ENCODE measurements around the gene CEP57L1. TPM values are rescaled to one million over a fixed set of nuclear protein-coding genes. Genes with fewer than 3 reads are reported as not detected.

CEP57L1 gene
- polyA plus RNA-seq, 3 donors, result 3.4 to 5.2 (median 3.9) TPM

GRCh38 chr6:109050447-109051102, 44.7 kb upstream of the CEP57L1 start:
- TF ChIP-seq CTCF (IDR thresholded peaks at IDR 0.05), result no peak
- Histone ChIP-seq H4K20me1 (ENCODE audit: insufficient read depth, low read length) (peaks cover 3% of the 10 kb centered on the region), H3K9me3 (replicated peaks in 1 of 2; ENCODE audit: control insufficient read depth in 1 of 2, insufficient read depth in 1 of 2, low read length in 2 of 2) (no peaks in the 10 kb centered on the region), H3K79me2 (ENCODE audit: insufficient read depth, low read length) (peaks cover 6% of the 10 kb centered on the region), H3K4me3 (replicated peaks in 1 of 3; ENCODE audit: low read depth in 2 of 3, low read length in 3 of 3) (no peak overlapping the region), H2AFZ (ENCODE audit: insufficient read depth, low read depth, low read length, poor library complexity, severe bottlenecking) (no peak overlapping the region), H3K4me2 (replicated peaks; ENCODE audit: extremely low read depth, low read length, poor library complexity, severe bottlenecking) (no peak overlapping the region), H3K36me3 (replicated peaks in 1 of 2; ENCODE audit: control insufficient read depth in 1 of 2, insufficient read depth in 2 of 2, low read length in 2 of 2) (no peaks in the 10 kb centered on the region), H3K27me3 (ENCODE audit: control insufficient read depth in 2 of 2, insufficient read depth in 2 of 2, low read length in 2 of 2) (no peaks in the 10 kb centered on the region), H3K4me1 (ENCODE audit: control insufficient read depth in 1 of 2, insufficient read depth in 2 of 2, low read length in 2 of 2) (peaks cover 0 to 22% of the 10 kb centered on the region in 2 donors), H3K27ac (ENCODE audit: low read depth in 1 of 2, low read length in 2 of 2) (no peak overlapping the region), H3K9ac (ENCODE audit: insufficient read depth, low read length, poor library complexity, severe bottlenecking) (no peak overlapping the region)
- no CpG with 5 or more reads among the region's 1 CpG for WGBS (ENCODE audit: insufficient coverage)
- Mint-ChIP-seq H3K9me3 (peaks cover 0 to 4% (median 2%) of the 10 kb centered on the region in 7 donors), H3K27ac (no peak overlapping the region), H3K4me1 (peaks cover 18% of the 10 kb centered on the region), H3K27me3 (ENCODE audit: low read depth in 3 of 3) (peaks cover 0 to 2% (median 0%) of the 10 kb centered on the region in 3 donors), H3K36me3 (peaks cover 4 to 7% of the 10 kb centered on the region in 2 donors), H3K4me3 (no peak overlapping the region)
- DNase-seq, result no peak
- intact Hi-C loops (cut with micrococcal nuclease), result no loop called here

- no peak overlapping the region for H2AFZ ChIP-seq (ENCODE audit: insufficient read depth, low read depth, low read length, poor library complexity, severe bottlenecking)
- Mint-ChIP-seq H3K36me3 (peaks cover 4 to 7% of the 10 kb centered on the region in 2 donors), H3K27ac (no peak overlapping the region), H3K4me3 (no peak overlapping the region), H3K27me3 (ENCODE audit: low read depth in 3 of 3) (peaks cover 0 to 2% (median 0%) of the 10 kb centered on the region in 3 donors), H3K4me1 (peaks cover 26% of the 10 kb centered on the region), H3K9me3 (peaks cover 0 to 4% (median 2%) of the 10 kb centered on the region in 7 donors)
- intact Hi-C loops (cut with micrococcal nuclease), result no loop called here
- H3K79me2 ChIP-seq (ENCODE audit: insufficient read depth, low read length), result peaks cover 6% of the 10 kb centered on the region
- no peak overlapping the region for H3K4me2 ChIP-seq (replicated peaks; ENCODE audit: extremely low read depth, low read length, poor library complexity, severe bottlenecking)
- H3K27me3 ChIP-seq (ENCODE audit: control insufficient read depth in 2 of 2, insufficient read depth in 2 of 2, low read length in 2 of 2), result no peaks in the 10 kb centered on the region
- H3K9ac ChIP-seq (ENCODE audit: insufficient read depth, low read length, poor library complexity, severe bottlenecking), result no peak overlapping the region
- H3K27ac ChIP-seq (ENCODE audit: low read depth in 1 of 2, low read length in 2 of 2), result no peak overlapping the region
- peaks cover 3% of the 10 kb centered on the region for H4K20me1 ChIP-seq (ENCODE audit: insufficient read depth, low read length)
- no peak for TF ChIP-seq CTCF (IDR thresholded peaks at IDR 0.05)
- H3K36me3 ChIP-seq (replicated peaks in 1 of 2; ENCODE audit: control insufficient read depth in 1 of 2, insufficient read depth in 2 of 2, low read length in 2 of 2), result no peaks in the 10 kb centered on the region
- no peak overlapping the region for H3K4me3 ChIP-seq (replicated peaks in 1 of 3; ENCODE audit: low read depth in 2 of 3, low read length in 3 of 3)
- no peak for DNase-seq
- H3K9me3 ChIP-seq (replicated peaks in 1 of 2; ENCODE audit: control insufficient read depth in 1 of 2, insufficient read depth in 1 of 2, low read length in 2 of 2), result no peaks in the 10 kb centered on the region
- WGBS (ENCODE audit: insufficient coverage), result 91% methylated on average over 1 of the region's 1 CpG
- peaks cover 4 to 30% of the 10 kb centered on the region in 2 donors for H3K4me1 ChIP-seq (ENCODE audit: control insufficient read depth in 1 of 2, insufficient read depth in 2 of 2, low read length in 2 of 2)
These were observed 43.8 kb upstream of the CEP57L1 start for GRCh38 chr6:109051301-109052017.

Data from CD14-positive monocyte (primary cell).